ENCODE results near the gene PKNOX2. TPM values are rescaled to one million over a fixed set of nuclear protein-coding genes. Genes with fewer than 3 reads are reported as not detected.

Gene PKNOX2
- total and polyA plus RNA-seq, 4 experiments from 2014 or later = not detected

DNA sequence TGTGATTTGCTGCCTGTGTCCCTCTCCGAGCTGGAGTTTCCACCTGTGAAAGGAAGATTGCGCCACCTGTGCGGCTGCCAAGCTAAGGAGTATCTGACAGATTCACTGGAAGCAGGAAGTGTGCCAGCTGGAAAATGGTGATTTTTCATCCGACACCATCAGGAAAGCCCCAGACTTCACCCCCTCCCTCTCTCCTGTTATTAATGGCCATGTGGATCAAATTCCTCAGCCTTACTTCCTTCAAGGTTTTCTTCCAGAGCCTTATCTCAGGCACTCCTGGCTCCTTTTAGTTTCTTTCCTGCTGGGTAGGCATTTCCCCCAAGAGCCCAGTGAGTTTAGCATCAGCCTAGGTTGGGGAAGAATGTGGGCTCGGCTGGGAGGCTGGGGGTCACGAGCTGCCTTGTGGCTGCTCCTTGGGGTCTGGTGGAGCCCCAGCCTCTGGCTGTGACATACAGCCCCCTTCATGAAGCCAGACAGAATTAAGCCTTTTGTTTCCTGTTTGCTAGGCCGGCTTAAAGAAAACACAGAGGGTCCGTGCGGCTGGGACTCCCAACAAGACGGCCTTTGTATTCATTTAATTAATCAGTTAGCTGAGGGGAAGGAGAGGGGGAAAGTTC is 37.1 kb downstream of the PKNOX2 start:
- Histone ChIP-seq H3K27ac (ENCODE audit: low read depth, low read length) (no peak overlapping the region), H3K36me3 (ENCODE audit: insufficient read depth, low read length) (no peaks in the 10 kb centered on the region), H3K9me3 (ENCODE audit: control insufficient read depth in 1 of 2, low read length in 2 of 2) (no peaks in the 10 kb centered on the region), H3K4me3 (ENCODE audit: low read length in 2 of 2) (no peak overlapping the region), H3K4me1 (ENCODE audit: insufficient read depth, low read length) (no peaks in the 10 kb centered on the region), H3K27me3 (ENCODE audit: insufficient read depth, low read length) (no peaks in the 10 kb centered on the region)
- Mint-ChIP-seq H3K4me3 (no peak overlapping the region), H3K4me1 (no peaks in the 10 kb centered on the region), H3K9me3 (peaks cover 0 to 4% (median 0%) of the 10 kb centered on the region in 8 donors), H3K36me3 (no peaks in the 10 kb centered on the region), H3K27ac (no peak overlapping the region), H3K27me3 (peaks cover 7 to 27% of the 10 kb centered on the region in 2 donors)
- ChIA-PET POLR2A (ENCODE audit: partially characterized antibody) (no interaction called here), CTCF (ENCODE audit: partially characterized antibody) (no interaction called here)
- no peak for DNase-seq
- intact Hi-C loops (cut with micrococcal nuclease) = no loop called here

DNA sequence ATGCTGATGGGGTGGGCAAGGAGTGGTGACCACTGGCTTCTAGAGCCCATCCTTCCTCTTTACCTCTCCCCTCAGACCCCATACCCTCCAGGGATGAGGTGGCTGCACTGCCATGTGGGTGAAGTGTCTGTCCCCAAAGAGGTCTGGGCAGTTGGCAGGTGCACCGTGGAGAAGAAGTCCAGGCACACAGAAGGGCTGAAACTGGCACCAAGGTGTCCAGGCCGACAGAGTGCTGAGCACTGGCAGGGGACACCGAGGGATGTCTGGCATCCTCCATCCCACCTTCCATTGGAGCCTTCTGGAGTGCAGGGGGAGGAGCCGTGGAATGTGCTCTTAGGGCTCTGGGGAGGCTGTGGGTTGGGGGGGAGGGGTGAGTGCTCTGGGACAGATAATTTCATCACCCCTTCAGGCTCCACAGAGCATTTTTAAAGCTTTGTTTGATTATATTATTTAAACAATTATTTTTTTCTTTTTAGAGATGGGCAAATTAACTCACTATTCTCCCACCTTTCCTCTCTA is 37.9 kb downstream of the PKNOX2 start:
- no peak overlapping the region for H3K4me3 Mint-ChIP-seq
- peaks cover 7 to 29% of the 10 kb centered on the region in 2 donors for H3K27me3 Mint-ChIP-seq
- CTCF ChIA-PET (ENCODE audit: partially characterized antibody) = interaction anchor here (1.6 kb wide), 1 partner anchor 60 kb away, joined by 4 read pairs; no protein-coding TSS in a partner anchor

DNA sequence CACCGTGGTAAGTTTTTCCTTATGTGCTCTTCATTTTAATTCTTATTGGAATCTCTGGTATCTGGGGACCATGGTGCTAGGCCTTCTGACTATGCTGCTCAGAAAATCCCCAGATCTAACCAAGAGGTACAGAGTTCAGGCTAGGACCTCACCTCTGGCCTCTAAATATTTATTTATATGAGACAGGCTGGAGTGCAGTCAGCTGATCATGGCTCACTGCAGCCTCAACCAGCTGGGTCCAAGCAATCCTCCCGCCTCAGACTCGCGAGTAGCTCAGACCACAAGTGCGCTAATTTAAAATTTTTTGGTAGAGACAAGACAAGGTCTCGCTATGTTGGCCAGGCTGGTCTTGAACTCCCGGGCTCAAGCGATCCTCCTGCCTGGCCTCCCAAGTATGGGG is 38.4 kb downstream of the PKNOX2 start:
- ChIA-PET POLR2A (ENCODE audit: partially characterized antibody) (no interaction called here), CTCF (ENCODE audit: partially characterized antibody) (interaction anchor here (1.6 kb wide), 1 partner anchor 61 kb away, joined by 4 read pairs; no protein-coding TSS in a partner anchor)
- Histone ChIP-seq H3K27me3 (ENCODE audit: insufficient read depth, low read length) (no peaks in the 10 kb centered on the region), H3K4me1 (ENCODE audit: insufficient read depth, low read length) (no peaks in the 10 kb centered on the region), H3K27ac (ENCODE audit: low read depth, low read length) (no peak overlapping the region), H3K36me3 (ENCODE audit: insufficient read depth, low read length) (no peaks in the 10 kb centered on the region), H3K4me3 (ENCODE audit: low read length in 2 of 2) (no peak overlapping the region), H3K9me3 (ENCODE audit: control insufficient read depth in 1 of 2, low read length in 2 of 2) (no peaks in the 10 kb centered on the region)
- Mint-ChIP-seq H3K4me1 (no peaks in the 10 kb centered on the region), H3K27ac (no peak overlapping the region), H3K9me3 (peaks cover 0 to 2% (median 0%) of the 10 kb centered on the region in 8 donors), H3K36me3 (no peaks in the 10 kb centered on the region), H3K27me3 (peaks cover 6 to 25% of the 10 kb centered on the region in 2 donors), H3K4me3 (no peak overlapping the region)
- intact Hi-C loops (cut with micrococcal nuclease) = no loop called here
- no peak for DNase-seq

More for the DNA sequence above, 37.9 kb downstream of the PKNOX2 start:
- POLR2A ChIA-PET (ENCODE audit: partially characterized antibody) = no interaction called here
- intact Hi-C loops (cut with micrococcal nuclease) = no loop called here
- peaks cover 0 to 4% (median 0%) of the 10 kb centered on the region in 8 donors for H3K9me3 Mint-ChIP-seq
- H3K36me3 ChIP-seq (ENCODE audit: insufficient read depth, low read length) = no peaks in the 10 kb centered on the region
- no peak overlapping the region for H3K4me3 ChIP-seq (ENCODE audit: low read length in 2 of 2)
- H3K9me3 ChIP-seq (ENCODE audit: control insufficient read depth in 1 of 2, low read length in 2 of 2) = no peaks in the 10 kb centered on the region
- no peak overlapping the region for H3K27ac ChIP-seq (ENCODE audit: low read depth, low read length)
- no peak for DNase-seq
- H3K4me1 ChIP-seq (ENCODE audit: insufficient read depth, low read length) = no peaks in the 10 kb centered on the region
- no peaks in the 10 kb centered on the region for H3K27me3 ChIP-seq (ENCODE audit: insufficient read depth, low read length)
- no peaks in the 10 kb centered on the region for H3K36me3 Mint-ChIP-seq
- no peaks in the 10 kb centered on the region for H3K4me1 Mint-ChIP-seq
- no peak overlapping the region for H3K27ac Mint-ChIP-seq

GRCh38 chr11:125207866-125208425 is 43.4 kb downstream of the PKNOX2 start:
- Mint-ChIP-seq H3K9me3 (no peaks in the 10 kb centered on the region), H3K4me3 (no peak overlapping the region), H3K4me1 (no peaks in the 10 kb centered on the region), H3K27ac (no peak overlapping the region), H3K27me3 (peaks cover 5 to 11% of the 10 kb centered on the region in 2 donors), H3K36me3 (no peaks in the 10 kb centered on the region)
- intact Hi-C loops (cut with micrococcal nuclease) = no loop called here
- POLR2A ChIA-PET (ENCODE audit: partially characterized antibody) = no interaction called here
- no peaks in the 10 kb centered on the region for H3K9me3 ChIP-seq (ENCODE audit: control insufficient read depth in 1 of 2, low read length in 2 of 2)
- DNase-seq = no peak
- no peak overlapping the region for H3K27ac ChIP-seq (ENCODE audit: low read depth, low read length)
- H3K4me1 ChIP-seq (ENCODE audit: insufficient read depth, low read length) = no peaks in the 10 kb centered on the region
- no peaks in the 10 kb centered on the region for H3K36me3 ChIP-seq (ENCODE audit: insufficient read depth, low read length)
- H3K27me3 ChIP-seq (ENCODE audit: insufficient read depth, low read length) = no peaks in the 10 kb centered on the region
- H3K4me3 ChIP-seq (ENCODE audit: low read length in 2 of 2) = no peak overlapping the region
- CTCF ChIA-PET (ENCODE audit: partially characterized antibody) = no interaction called here

- no peaks in the 10 kb centered on the region for H3K4me1 Mint-ChIP-seq
- CTCF ChIA-PET (ENCODE audit: partially characterized antibody) = no interaction called here
These were observed 45.5 kb downstream of the PKNOX2 start for GRCh38 chr11:125210066-125210465.

GRCh38 chr11:125211191-125211947 is 46.8 kb downstream of the PKNOX2 start:
- no peaks in the 10 kb centered on the region for H3K36me3 Mint-ChIP-seq
- peaks cover 10 to 16% of the 10 kb centered on the region in 2 donors for H3K27me3 Mint-ChIP-seq
- intact Hi-C loops (cut with micrococcal nuclease) = no loop called here
- POLR2A ChIA-PET (ENCODE audit: partially characterized antibody) = no interaction called here
- Histone ChIP-seq H3K27me3 (ENCODE audit: insufficient read depth, low read length) (no peaks in the 10 kb centered on the region), H3K4me1 (ENCODE audit: insufficient read depth, low read length) (no peaks in the 10 kb centered on the region), H3K27ac (ENCODE audit: low read depth, low read length) (no peak overlapping the region), H3K9me3 (ENCODE audit: control insufficient read depth in 1 of 2, low read length in 2 of 2) (no peaks in the 10 kb centered on the region), H3K4me3 (ENCODE audit: low read length in 2 of 2) (no peak overlapping the region), H3K36me3 (ENCODE audit: insufficient read depth, low read length) (no peaks in the 10 kb centered on the region)
- H3K4me3 Mint-ChIP-seq = no peak overlapping the region
- no peak for DNase-seq
- CTCF ChIA-PET (ENCODE audit: partially characterized antibody) = interaction anchor here (0.7 kb wide), 1 partner anchor 697 kb away, joined by 3 read pairs; no protein-coding TSS in a partner anchor
- no peak overlapping the region for H3K27ac Mint-ChIP-seq
- no peaks in the 10 kb centered on the region for H3K4me1 Mint-ChIP-seq
- H3K9me3 Mint-ChIP-seq = no peaks in the 10 kb centered on the region

More at GRCh38 chr11:125210066-125210465, 45.5 kb downstream of the PKNOX2 start:
- no peaks in the 10 kb centered on the region for H3K27me3 ChIP-seq (ENCODE audit: insufficient read depth, low read length)
- Mint-ChIP-seq H3K9me3 (no peaks in the 10 kb centered on the region), H3K27ac (no peak overlapping the region), H3K4me3 (no peak overlapping the region), H3K27me3 (peaks cover 10 to 14% of the 10 kb centered on the region in 2 donors), H3K36me3 (no peaks in the 10 kb centered on the region)
- DNase-seq = no peak
- H3K4me3 ChIP-seq (ENCODE audit: low read length in 2 of 2) = no peak overlapping the region
- H3K27ac ChIP-seq (ENCODE audit: low read depth, low read length) = no peak overlapping the region
- no peaks in the 10 kb centered on the region for H3K9me3 ChIP-seq (ENCODE audit: control insufficient read depth in 1 of 2, low read length in 2 of 2)
- intact Hi-C loops (cut with micrococcal nuclease) = no loop called here
- no peaks in the 10 kb centered on the region for H3K4me1 ChIP-seq (ENCODE audit: insufficient read depth, low read length)
- POLR2A ChIA-PET (ENCODE audit: partially characterized antibody) = no interaction called here
- no peaks in the 10 kb centered on the region for H3K36me3 ChIP-seq (ENCODE audit: insufficient read depth, low read length)

DNA sequence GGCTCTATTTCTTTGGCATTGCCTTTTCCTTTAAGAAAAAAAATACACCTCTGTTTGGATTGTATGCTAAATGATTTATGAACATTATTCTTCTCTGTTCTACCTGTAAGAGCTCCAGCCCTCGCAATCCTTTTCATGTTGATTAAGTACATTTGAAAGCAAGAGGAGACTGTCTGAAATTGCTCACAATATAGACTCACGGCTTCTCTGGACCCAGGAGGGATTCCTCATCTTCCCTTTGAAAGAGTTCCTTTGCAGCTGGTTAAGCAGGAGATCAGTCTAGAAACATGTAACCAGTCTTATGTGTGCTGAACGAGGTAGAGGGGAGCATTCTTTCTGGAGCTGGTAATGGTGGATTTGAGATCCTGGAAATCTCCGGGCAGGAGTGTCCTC is 47.4 kb downstream of the PKNOX2 start:
- DNase-seq = no peak
- Mint-ChIP-seq H3K36me3 (no peaks in the 10 kb centered on the region), H3K4me3 (no peak overlapping the region), H3K27me3 (peaks cover 11 to 13% of the 10 kb centered on the region in 2 donors), H3K4me1 (no peaks in the 10 kb centered on the region), H3K9me3 (no peaks in the 10 kb centered on the region), H3K27ac (no peak overlapping the region)
- ChIA-PET CTCF (ENCODE audit: partially characterized antibody) (interaction anchor here (0.7 kb wide), 1 partner anchor 698 kb away, joined by 3 read pairs; no protein-coding TSS in a partner anchor), POLR2A (ENCODE audit: partially characterized antibody) (no interaction called here)
- H3K27me3 ChIP-seq (ENCODE audit: insufficient read depth, low read length) = no peaks in the 10 kb centered on the region
- no peaks in the 10 kb centered on the region for H3K4me1 ChIP-seq (ENCODE audit: insufficient read depth, low read length)
- H3K4me3 ChIP-seq (ENCODE audit: low read length in 2 of 2) = no peak overlapping the region
- H3K9me3 ChIP-seq (ENCODE audit: control insufficient read depth in 1 of 2, low read length in 2 of 2) = no peaks in the 10 kb centered on the region
- no peaks in the 10 kb centered on the region for H3K36me3 ChIP-seq (ENCODE audit: insufficient read depth, low read length)
- intact Hi-C loops (cut with micrococcal nuclease) = no loop called here
- H3K27ac ChIP-seq (ENCODE audit: low read depth, low read length) = no peak overlapping the region

Data from CD4-positive, alpha-beta memory T cell (primary cell).